GM19463 (cell line): ENCODE measurements around the gene ARFIP1.
"Not testable (repeated sequence)": the region's sequence is repeated elsewhere in the genome, so short reads cannot be mapped to it uniquely, and the experiment has no call there.

Source experiments
- ATAC-seq: cut with Tn5 transposase; IDR thresholded peaks from one replicate; pipeline ENCODE4 v1.9.1; 2021; ENCODE audit warnings: mild to moderate bottlenecking, moderate library complexity; ENCODE audit not compliant: unreplicated experiment

Gene ARFIP1

GRCh38 chr4:152894673-152895072 is 114.9 kb downstream of the ARFIP1 start:
- ATAC-seq: no peak

- no peak for ATAC-seq
Observed at GRCh38 chr4:152896811-152897210, 117.1 kb downstream of the ARFIP1 start.

- not testable (repeated sequence) for ATAC-seq
Observed at GRCh38 chr4:152898133-152898532, 118.4 kb downstream of the ARFIP1 start.

- no peak for ATAC-seq
Observed at GRCh38 chr4:152898606-152899005, 118.9 kb downstream of the ARFIP1 start.

- no peak for ATAC-seq
Observed at GRCh38 chr4:152900395-152900794, 120.6 kb downstream of the ARFIP1 start.

- no peak for ATAC-seq
Observed at GRCh38 chr4:152901205-152901604, 121.5 kb downstream of the ARFIP1 start.

- ATAC-seq: no peak
Observed at GRCh38 chr4:152903658-152904057, 123.9 kb downstream of the ARFIP1 start.

GRCh38 chr4:152909901-152910300 is 130.1 kb downstream of the ARFIP1 start:
- ATAC-seq: no peak

- no peak for ATAC-seq
Observed at GRCh38 chr4:152910521-152910920, 130.8 kb downstream of the ARFIP1 start.

GRCh38 chr4:152917543-152918395 is 138.0 kb downstream of the ARFIP1 start:
- ATAC-seq: no peak

GRCh38 chr4:152919826-152920225 is 140.1 kb downstream of the ARFIP1 start:
- ATAC-seq: no peak

- ATAC-seq: no peak
Observed at GRCh38 chr4:152920768-152921167, 141.0 kb downstream of the ARFIP1 start.

GRCh38 chr4:152921284-152921683 is 141.5 kb downstream of the ARFIP1 start:
- no peak for ATAC-seq

- no peak for ATAC-seq
Observed at GRCh38 chr4:152925851-152926250, 146.1 kb downstream of the ARFIP1 start.

- no peak for ATAC-seq
Observed at GRCh38 chr4:152926959-152927358, 147.2 kb downstream of the ARFIP1 start.

- no peak for ATAC-seq
Observed at GRCh38 chr4:152927737-152928136, 148.0 kb downstream of the ARFIP1 start.

GRCh38 chr4:152928286-152928685 is 148.5 kb downstream of the ARFIP1 start:
- no peak for ATAC-seq

- no peak for ATAC-seq
Observed at GRCh38 chr4:152929888-152930287, 150.1 kb downstream of the ARFIP1 start.

GRCh38 chr4:152935143-152935542 is 155.4 kb downstream of the ARFIP1 start:
- no peak for ATAC-seq

- ATAC-seq: no peak
Observed at GRCh38 chr4:152935631-152936445, 156.1 kb downstream of the ARFIP1 start, which contains the start of gene FHDC1. Gene FHDC1, plus strand, starts transcription at chr4:152936323. Its CDS starts 6,735 bp downstream, at chr4:152943058.

GRCh38 chr4:152936446-152937335 is 156.9 kb downstream of the ARFIP1 start:
- no peak for ATAC-seq
